PC-3 (cell line): Measurements from ENCODE around the gene ENPP3. TPM values are rescaled to one million over a fixed set of nuclear protein-coding genes. Genes with fewer than 3 reads are reported as not detected.

Source experiments
- ATAC-seq: fragments of 200-7000 bp; cut with Tn5 transposase; 2 replicates; pipeline ENCODE4 v1.9.1; 2020; ENCODE audit warnings: mild to moderate bottlenecking, moderate library complexity
- BruUV-seq: library from RNA; stranded (reverse); fragments of 400-500 nt; replicated peaks from 2 replicates; lab custom pipeline; 2021; lab: Mats Ljungman, UMichigan
- CTCF ChIA-PET: fragments of 300-600 bp; sonication (Branson Sonifier 250); formaldehyde crosslinking; loops from one replicate; lab custom pipeline; 2022; ENCODE audit warnings: antibody characterized with exemption; lab: Charles Lee
- POLR2A ChIA-PET: fragments of 300-600 bp; sonication (Branson Sonifier 250); formaldehyde crosslinking; loops from one replicate; lab custom pipeline; 2022; ENCODE audit warnings: antibody characterized with exemption; ENCODE audit not compliant: unreplicated experiment; lab: Charles Lee
- DNase-seq: peaks from one replicate; pipeline ENCODE4 v3.0.0-alpha.2; 2015
- H2AFZ ChIP-seq: fragments of 300-600 bp; sonication (generic); 2 replicates; pipeline ENCODE4 v1.6.0; 2016; ENCODE audit warnings: antibody characterized with exemption, low read length
- H3F3A ChIP-seq: fragments of 300-600 bp; sonication (generic); one replicate; pipeline ENCODE4 v1.6.0; 2017; ENCODE audit warnings: antibody characterized with exemption, low read length, control low read depth, mild to moderate bottlenecking; ENCODE audit not compliant: unreplicated experiment
- H3K27ac ChIP-seq: fragments of 300-600 bp; sonication (generic); 2 replicates; pipeline ENCODE4 v1.5.1; 2016; ENCODE audit warnings: mild to moderate bottlenecking, low read length
- H3K27me3 ChIP-seq: fragments of 300-600 bp; sonication (generic); 2 replicates; pipeline ENCODE4 v1.6.1; 2016; ENCODE audit warnings: low read length, mixed read lengths
- H3K36me3 ChIP-seq: fragments of 300-600 bp; sonication (generic); 2 replicates; pipeline ENCODE4 v1.6.1; 2016; ENCODE audit warnings: low read depth, mixed run types, low read length, mixed read lengths
- H3K4me1 ChIP-seq: fragments of 300-600 bp; sonication (generic); 2 replicates; pipeline ENCODE4 v1.5.1; 2016; ENCODE audit warnings: low read length; ENCODE audit not compliant: insufficient read depth
- H3K4me2 ChIP-seq: fragments of 300-600 bp; sonication (generic); 2 replicates; pipeline ENCODE4 v1.6.0; 2016; ENCODE audit warnings: low read length
- H3K4me3 ChIP-seq: fragments of 300-600 bp; sonication (generic); 2 replicates; pipeline ENCODE4 v1.5.1; 2016; ENCODE audit warnings: mild to moderate bottlenecking, low read length, mixed read lengths
- H3K79me2 ChIP-seq: fragments of 300-600 bp; sonication (generic); 2 replicates; pipeline ENCODE4 v1.6.1; 2017; ENCODE audit warnings: low read length, mixed read lengths
- H3K9ac ChIP-seq: fragments of 300-600 bp; sonication (generic); 2 replicates; pipeline ENCODE4 v1.6.0; 2016; ENCODE audit warnings: mild to moderate bottlenecking, low read length
- H3K9me2 ChIP-seq: fragments of 300-600 bp; sonication (generic); replicated peaks from 2 replicates; pipeline ENCODE4 v1.6.1; 2016; ENCODE audit warnings: mixed run types, low read length, mixed read lengths
- H3K9me3 ChIP-seq: fragments of 300-600 bp; sonication (generic); 2 replicates; pipeline ENCODE4 v1.6.1; 2016; ENCODE audit warnings: low read length, mixed read lengths
- H4K20me1 ChIP-seq: fragments of 300-600 bp; sonication (generic); 2 replicates; pipeline ENCODE4 v1.6.1; 2016; ENCODE audit warnings: low read length, mixed read lengths
- EZH2 ChIP-seq: fragments of 300-600 bp; sonication (generic); IDR thresholded peaks from one replicate; pipeline ENCODE4 v1.6.1; 2017; ENCODE audit warnings: antibody characterized with exemption, mild to moderate bottlenecking, low read length; ENCODE audit not compliant: unreplicated experiment
- EZH2phosphoT487 ChIP-seq: fragments of 300-600 bp; sonication (generic); IDR thresholded peaks from 2 replicates; pipeline ENCODE4 v1.6.1; 2018; ENCODE audit warnings: mild to moderate bottlenecking, antibody characterized with exemption, low read length, borderline replicate concordance
- intact Hi-C: fragments of 100-400 bp; cut with micrococcal nuclease; formaldehyde crosslinking; loops from 2 replicates; pipeline ENCODE4 v1.9.0; 2023
- total RNA-seq: library from RNA; depleted of rRNA; stranded (reverse); fragments of >200 nt; gene quantifications from 2 replicates; pipeline ENCODE4 v1.2.3, GENCODE V29; 2014
- TF ChIP-seq, protein P1 (sequence below): fragments of 300-600 bp; sonication (generic); conservative IDR thresholded peaks from 2 replicates; pipeline ENCODE4 v1.5.1; 2017; ENCODE audit warnings: antibody characterized with exemption, low read depth, mild to moderate bottlenecking, low read length

Gene ENPP3
- total RNA-seq, 1 experiment from 2014 or later: 0.18 TPM

DNA sequence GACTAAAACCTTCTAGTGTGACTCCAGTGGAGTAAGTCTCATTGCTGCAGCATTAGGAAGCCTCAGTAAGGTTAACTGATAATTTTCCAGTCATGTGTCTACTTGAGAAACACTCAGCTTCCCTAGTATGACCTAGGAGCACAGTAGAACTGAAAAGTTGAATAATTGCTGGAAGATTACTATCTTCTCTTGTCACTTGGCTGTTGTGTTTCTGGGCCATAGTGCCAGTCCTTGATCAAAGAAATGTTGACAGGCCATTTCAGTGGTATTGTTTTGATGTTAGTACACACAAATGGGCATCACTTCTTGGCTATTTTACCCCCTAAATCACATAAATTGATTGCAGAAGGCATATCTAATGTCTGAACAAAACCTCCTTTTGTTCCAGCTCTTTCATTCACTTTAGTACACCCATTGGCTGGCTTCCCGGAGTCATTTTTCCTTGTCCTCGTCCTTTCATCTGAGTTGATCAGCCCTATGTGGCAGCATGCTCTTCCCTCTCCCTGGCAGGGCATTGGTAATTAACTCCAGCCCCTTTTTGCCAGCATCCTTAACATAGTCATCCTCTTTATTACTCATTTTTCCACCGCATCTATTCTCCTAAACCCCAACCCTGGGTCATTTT is 6.0 kb downstream of the ENPP3 start:
- POLR2A ChIA-PET: no interaction called here
- no TSS peak for BruUV-seq
- TF ChIP-seq EZH2: no peak
- TF ChIP-seq, protein P1, sequence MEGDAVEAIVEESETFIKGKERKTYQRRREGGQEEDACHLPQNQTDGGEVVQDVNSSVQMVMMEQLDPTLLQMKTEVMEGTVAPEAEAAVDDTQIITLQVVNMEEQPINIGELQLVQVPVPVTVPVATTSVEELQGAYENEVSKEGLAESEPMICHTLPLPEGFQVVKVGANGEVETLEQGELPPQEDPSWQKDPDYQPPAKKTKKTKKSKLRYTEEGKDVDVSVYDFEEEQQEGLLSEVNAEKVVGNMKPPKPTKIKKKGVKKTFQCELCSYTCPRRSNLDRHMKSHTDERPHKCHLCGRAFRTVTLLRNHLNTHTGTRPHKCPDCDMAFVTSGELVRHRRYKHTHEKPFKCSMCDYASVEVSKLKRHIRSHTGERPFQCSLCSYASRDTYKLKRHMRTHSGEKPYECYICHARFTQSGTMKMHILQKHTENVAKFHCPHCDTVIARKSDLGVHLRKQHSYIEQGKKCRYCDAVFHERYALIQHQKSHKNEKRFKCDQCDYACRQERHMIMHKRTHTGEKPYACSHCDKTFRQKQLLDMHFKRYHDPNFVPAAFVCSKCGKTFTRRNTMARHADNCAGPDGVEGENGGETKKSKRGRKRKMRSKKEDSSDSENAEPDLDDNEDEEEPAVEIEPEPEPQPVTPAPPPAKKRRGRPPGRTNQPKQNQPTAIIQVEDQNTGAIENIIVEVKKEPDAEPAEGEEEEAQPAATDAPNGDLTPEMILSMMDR: no peak
- TF ChIP-seq EZH2phosphoT487: no peak
- Histone ChIP-seq H4K20me1 (no peaks in the 10 kb centered on the region), H3K27me3 (no peaks in the 10 kb centered on the region), H3K4me3 (no peak overlapping the region), H3K9me2 (no peaks in the 10 kb centered on the region), H3K79me2 (no peaks in the 10 kb centered on the region), H3K27ac (no peak overlapping the region), H3K4me2 (no peak overlapping the region), H3K36me3 (no peaks in the 10 kb centered on the region), H3F3A (no peaks in the 10 kb centered on the region), H3K4me1 (no peaks in the 10 kb centered on the region), H3K9ac (no peak overlapping the region), H2AFZ (no peak overlapping the region), H3K9me3 (no peaks in the 10 kb centered on the region)
- intact Hi-C loops: no loop called here
- no peak for ATAC-seq
- DNase-seq: no peak
- CTCF ChIA-PET: no interaction called here

DNA sequence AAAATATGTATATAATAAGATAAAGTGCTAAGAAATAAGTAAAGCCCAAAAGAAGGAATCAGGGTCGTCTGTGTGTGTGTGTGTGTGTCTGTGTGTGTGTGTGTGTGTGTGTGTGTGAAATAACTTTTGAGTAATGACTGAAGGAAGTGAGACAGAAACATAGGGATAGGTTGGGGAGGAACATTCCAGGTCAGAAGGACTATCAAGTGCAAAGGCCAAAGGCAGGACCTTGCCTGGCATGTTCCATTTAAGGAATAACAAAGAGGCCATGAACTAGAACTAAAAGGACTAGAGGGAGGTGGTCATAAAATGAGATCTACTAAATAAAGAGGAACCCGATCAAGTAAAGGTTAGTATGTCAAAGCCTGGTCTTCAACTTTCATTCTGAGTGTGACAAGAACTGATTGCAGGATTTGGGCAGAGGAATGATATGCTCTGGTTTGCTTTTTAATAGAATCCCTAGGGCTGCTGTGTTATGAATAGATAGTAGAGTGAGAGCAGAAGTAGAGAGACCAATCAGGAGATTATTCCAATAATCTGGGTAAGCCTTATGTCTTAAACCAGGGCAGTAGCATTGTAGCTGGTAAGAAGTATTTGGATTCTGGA is 6.9 kb downstream of the ENPP3 start:
- intact Hi-C loops: no loop called here
- no peaks in the 10 kb centered on the region for H3K27me3 ChIP-seq
- no peak overlapping the region for H3K9ac ChIP-seq
- no TSS peak for BruUV-seq
- H3K4me3 ChIP-seq: no peak overlapping the region
- TF ChIP-seq EZH2phosphoT487 (no peak), EZH2 (no peak)
- TF ChIP-seq, protein P1: no peak
- H3K4me2 ChIP-seq: no peak overlapping the region
- H3K36me3 ChIP-seq: no peaks in the 10 kb centered on the region
- no peak overlapping the region for H2AFZ ChIP-seq
- ATAC-seq: no peak
- POLR2A ChIA-PET: no interaction called here
- DNase-seq: no peak
- CTCF ChIA-PET: no interaction called here
- no peaks in the 10 kb centered on the region for H3K4me1 ChIP-seq
- H3K79me2 ChIP-seq: no peaks in the 10 kb centered on the region
- H4K20me1 ChIP-seq: no peaks in the 10 kb centered on the region
- no peaks in the 10 kb centered on the region for H3K9me2 ChIP-seq
- H3F3A ChIP-seq: no peaks in the 10 kb centered on the region
- no peaks in the 10 kb centered on the region for H3K9me3 ChIP-seq
- no peak overlapping the region for H3K27ac ChIP-seq

DNA sequence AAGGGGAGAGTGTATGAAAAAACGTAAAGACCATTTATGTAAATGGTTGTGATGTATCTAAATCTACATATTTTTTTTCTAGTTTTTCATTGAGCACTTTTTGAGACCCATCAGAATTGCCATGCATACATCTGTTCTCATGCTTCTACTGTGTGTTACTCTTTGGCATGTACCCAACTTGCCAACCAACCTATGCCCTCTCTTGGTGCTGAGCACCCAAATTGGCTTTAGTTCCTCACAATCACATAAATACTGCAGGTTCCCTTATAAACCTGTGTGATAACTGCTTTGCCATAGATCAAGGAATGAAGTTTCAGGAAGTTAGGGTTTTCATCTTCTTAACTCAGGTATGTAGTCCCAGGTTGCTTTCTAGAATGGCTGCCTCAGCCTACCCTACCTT is 7.8 kb downstream of the ENPP3 start:
- H4K20me1 ChIP-seq: no peaks in the 10 kb centered on the region
- H3K27me3 ChIP-seq: no peaks in the 10 kb centered on the region
- no TSS peak for BruUV-seq
- DNase-seq: no peak
- no peaks in the 10 kb centered on the region for H3K79me2 ChIP-seq
- no peak overlapping the region for H3K4me2 ChIP-seq
- TF ChIP-seq, protein P1: no peak
- TF ChIP-seq EZH2 (no peak), EZH2phosphoT487 (no peak)
- CTCF ChIA-PET: no interaction called here
- no peaks in the 10 kb centered on the region for H3F3A ChIP-seq
- no peak overlapping the region for H3K4me3 ChIP-seq
- intact Hi-C loops: no loop called here
- H3K27ac ChIP-seq: no peak overlapping the region
- no peak overlapping the region for H3K9ac ChIP-seq
- no peaks in the 10 kb centered on the region for H3K36me3 ChIP-seq
- no peaks in the 10 kb centered on the region for H3K4me1 ChIP-seq
- no peaks in the 10 kb centered on the region for H3K9me2 ChIP-seq
- ATAC-seq: no peak
- no peaks in the 10 kb centered on the region for H3K9me3 ChIP-seq
- POLR2A ChIA-PET: no interaction called here
- H2AFZ ChIP-seq: no peak overlapping the region
